Motor neuron (in vitro differentiated cells): Measurements from ENCODE around the gene SLC9A5. TPM values are rescaled to one million over a fixed set of nuclear protein-coding genes. Genes with fewer than 3 reads are reported as not detected.

ENCODE experiments used
- ATAC-seq, 8 experiments: fragments of 200-7000 bp; cut with Tn5 transposase; replicated peaks in 6 of 8; 2 replicates each; pipeline ENCODE4 v1.8.0; 2021; ENCODE audit warnings: mild to moderate bottlenecking in 8 of 8, moderate library complexity in 8 of 8
- H3K27ac ChIP-seq, 2 donors: fragments of 250-450 bp; sonication (Bioruptor Pico); 2 replicates each; pipeline ENCODE4 v1.9.0; 2021; ENCODE audit warnings: antibody characterized with exemption in 2 of 2, mild to moderate bottlenecking in 2 of 2, moderate library complexity in 1 of 2
- H3K4me1 ChIP-seq, 2 donors: fragments of 250-450 bp; sonication (Bioruptor Pico); replicated peaks in 1 of 2; 2 replicates each; pipeline ENCODE4 v1.6.1; 2021; ENCODE audit warnings: antibody characterized with exemption in 2 of 2, mild to moderate bottlenecking in 2 of 2, moderate library complexity in 1 of 2
- H3K4me3 ChIP-seq, 5 donors: fragments of 250-450 bp; sonication (Bioruptor Pico); 2 replicates each; pipeline ENCODE4 v1.9.0; 2021; ENCODE audit warnings: antibody characterized with exemption in 5 of 5, mild to moderate bottlenecking in 5 of 5, moderate library complexity in 4 of 5
- WGBS, 10 experiments: fragments of 450-650 bp; shearing (Covaris generic); methylation state at CpG; one replicate each; pipeline ENCODE4 v1.0.0; 2022; 5-methylcytosine and 5-hydroxymethylcytosine counted together
- in situ Hi-C, 9 experiments: fragments of 400-800 bp; cut with MboI; loops; one replicate each; pipeline ENCODE4 v1.15.0; 2021; ENCODE audit warnings: low sequenced_read_pairs in 9 of 9, low pct_unique_long_range_greater_than_20kb in 2 of 9; ENCODE audit not compliant: unreplicated experiment in 9 of 9
- total RNA-seq, 8 experiments: library from RNA; unstranded; fragments of 300-600 nt; gene quantifications; 2 replicates each; pipeline versions ENCODE4 v1.2.3 to v1.2.4, GENCODE V29; 2022

Gene SLC9A5
- 1 to 10 TPM in 7 of 8 experiments, under 1 TPM in 1; 0.92 to 2.4 (median 1.4) TPM for total RNA-seq

GRCh38 chr16:67248401-67249177, at the start of gene SLC9A5:
Gene SLC9A5 (plus strand): TSS chr16:67248979. CDS start chr16:67249015, 36 bp downstream.
- in situ Hi-C loops = loop anchor here in 1 of 9 experiments (25.0 kb wide), 1 partner anchor 164 kb away; the partner anchor contains the start of gene ZDHHC1
- Histone ChIP-seq H3K4me3 (peak within 1 kb of the TSS; percentile 38 to 49 (median 47)), H3K4me1 (peaks cover 9 to 10% of the 10 kb centered on the region in 2 donors), H3K27ac (no peak within 1 kb of the TSS)
- peak in 7 of 8 experiments; percentile 1 to 21 (median 7) for ATAC-seq
- WGBS, 10 experiments = no CpG with 5 or more reads among the region's 75 CpGs

DNA sequence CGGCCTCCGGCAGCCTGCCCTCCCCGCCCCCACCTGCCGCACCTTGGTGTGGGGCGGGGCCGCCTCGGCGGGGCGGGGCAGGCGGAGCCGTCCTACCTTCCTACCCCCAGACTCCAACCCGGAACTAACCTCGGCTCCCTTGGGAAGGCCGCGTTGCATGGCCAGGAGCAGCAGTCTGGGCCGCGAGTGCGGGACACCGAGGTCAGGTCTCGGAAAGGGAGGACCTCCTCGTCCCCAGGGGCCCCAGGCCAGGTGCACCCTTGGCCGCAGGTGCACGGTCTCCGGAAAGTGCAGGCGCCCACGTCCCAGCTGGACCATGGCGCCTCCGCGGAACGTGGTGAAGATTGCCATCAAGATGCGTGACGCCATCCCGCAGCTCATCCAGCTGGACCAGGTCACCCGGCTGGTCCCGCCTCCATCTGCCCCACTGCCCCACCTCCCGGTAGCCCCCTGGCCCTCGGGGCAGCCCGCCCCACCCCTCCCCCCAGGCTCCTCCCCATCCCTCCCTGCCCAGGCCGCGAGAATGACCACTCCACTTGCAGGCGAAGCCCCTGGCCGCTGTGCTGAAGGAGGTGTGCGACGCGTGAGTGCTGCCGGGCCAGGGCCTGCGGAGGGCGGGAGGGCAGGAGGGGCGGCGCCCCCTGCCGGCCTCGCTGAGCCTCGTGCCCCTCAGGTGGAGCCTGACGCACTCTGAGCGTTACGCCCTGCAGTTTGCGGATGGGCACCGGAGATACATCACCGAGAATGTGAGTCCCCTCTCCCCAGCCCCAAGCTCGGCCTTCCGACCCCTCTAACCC, 49.6 kb upstream of the SLC9A5 start, which contains the start of gene ELMO3:
ELMO3 (plus strand) TSS at position 121 of the 797 bp plus-strand sequence; CDS start at position 317, 196 bp downstream.
- no peak within 1 kb of the TSS for H3K4me3 ChIP-seq
- ATAC-seq = peak in 4 of 8 experiments; percentile 2 to 9 (median 6)
- H3K4me1 ChIP-seq = no peaks in the 10 kb centered on the region
- 40% methylated on average over 1 of the region's 61 CpGs; no CpG with 5 or more reads in 9 of the 10 experiments for WGBS, 10 experiments
- H3K27ac ChIP-seq = no peak within 1 kb of the TSS
- in situ Hi-C loops = no loop called here

DNA sequence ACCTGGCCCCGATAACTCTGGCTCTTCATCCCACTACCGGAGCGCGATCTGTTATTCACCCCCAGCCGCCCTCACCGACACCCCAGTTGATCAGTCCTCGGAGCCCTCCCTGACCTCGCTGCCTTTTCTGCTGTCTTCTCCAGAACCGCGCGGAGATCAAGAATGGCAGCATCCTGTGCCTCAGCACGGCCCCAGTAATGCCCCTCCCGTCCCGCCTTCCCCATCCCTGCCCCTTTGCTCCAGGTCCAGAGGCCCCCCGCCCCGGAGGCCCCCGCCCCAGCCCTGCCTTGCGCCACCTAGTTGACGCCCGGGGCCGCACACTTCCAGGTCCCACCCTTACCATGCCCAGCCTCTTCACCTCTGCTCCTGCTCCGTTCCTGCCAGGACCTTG, 49.0 kb upstream of the SLC9A5 start:
- H3K27ac ChIP-seq = no peak overlapping the region
- in situ Hi-C loops = no loop called here
- peak in 1 of 8 experiments; percentile 1 for ATAC-seq
- no peaks in the 10 kb centered on the region for H3K4me1 ChIP-seq
- WGBS, 10 experiments = no CpG with 5 or more reads among the region's 22 CpGs
- no peak overlapping the region for H3K4me3 ChIP-seq

DNA sequence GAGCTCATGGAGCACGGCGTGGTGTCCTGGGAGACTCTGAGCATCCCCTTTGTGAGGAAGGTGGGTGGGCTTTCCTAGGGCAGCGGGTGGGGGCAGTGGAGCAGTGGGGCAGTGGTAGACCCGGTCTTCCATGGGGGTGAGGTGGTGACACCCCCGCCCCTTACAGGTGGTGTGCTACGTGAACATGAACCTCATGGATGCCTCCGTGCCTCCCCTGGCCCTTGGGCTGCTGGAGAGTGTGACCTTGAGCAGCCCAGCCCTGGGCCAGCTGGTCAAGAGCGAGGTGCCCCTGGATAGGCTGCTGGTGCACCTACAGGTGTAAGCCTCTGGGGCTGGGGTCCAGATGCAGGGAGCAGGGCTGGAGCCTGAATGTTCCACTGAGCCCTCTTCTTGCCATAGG, 48.3 kb upstream of the SLC9A5 start:
- no peak overlapping the region for H3K4me3 ChIP-seq
- no peak overlapping the region for H3K27ac ChIP-seq
- in situ Hi-C loops = no loop called here
- 76% methylated on average over 3 of the region's 8 CpGs; no CpG with 5 or more reads in 9 of the 10 experiments for WGBS, 10 experiments
- ATAC-seq = no peak
- H3K4me1 ChIP-seq = no peaks in the 10 kb centered on the region

DNA sequence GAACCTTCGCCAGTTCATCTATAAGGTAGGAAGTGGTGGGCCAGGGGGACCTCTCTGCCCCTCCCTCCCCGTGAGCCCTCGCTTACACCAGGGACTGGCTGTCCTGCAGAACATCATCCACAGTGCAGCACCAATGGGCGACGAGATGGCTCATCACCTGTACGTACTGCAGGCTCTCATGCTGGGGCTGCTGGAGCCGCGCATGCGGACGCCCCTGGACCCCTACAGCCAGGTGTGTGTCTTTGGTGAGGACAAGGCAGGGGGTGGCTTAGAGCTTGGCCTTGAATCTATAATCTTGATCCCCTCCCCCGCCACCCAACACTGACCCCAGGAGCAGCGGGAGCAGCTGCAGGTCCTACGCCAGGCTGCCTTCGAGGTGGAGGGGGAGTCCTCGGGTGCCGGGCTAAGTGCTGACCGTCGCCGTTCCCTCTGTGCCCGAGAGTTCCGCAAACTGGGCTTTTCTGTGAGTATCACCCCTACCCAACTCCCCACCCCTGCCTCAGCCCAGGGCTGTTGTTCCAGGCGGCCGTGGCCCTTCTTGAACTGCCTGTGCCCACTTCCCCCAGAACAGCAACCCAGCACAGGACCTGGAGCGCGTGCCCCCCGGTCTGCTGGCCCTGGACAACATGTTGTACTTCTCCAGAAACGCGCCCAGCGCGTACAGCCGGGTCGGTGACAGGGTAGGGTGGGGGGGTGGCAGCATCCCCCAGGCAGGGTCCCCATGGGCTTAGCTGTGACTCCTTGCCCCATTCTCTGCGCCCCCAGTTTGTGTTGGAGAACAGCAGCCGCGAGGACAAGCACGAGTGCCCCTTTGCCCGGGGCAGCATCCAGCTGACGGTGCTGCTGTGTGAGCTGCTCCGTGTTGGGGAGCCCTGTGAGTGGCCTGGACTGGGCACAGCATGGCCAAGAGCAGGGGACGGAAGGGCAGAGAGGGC, 47.1 kb upstream of the SLC9A5 start:
- 60 to 100% (median 97%) methylated on average over 1 to 12 of the region's 40 CpGs; no CpG with 5 or more reads in 5 of the 10 experiments for WGBS, 10 experiments
- no peak for ATAC-seq
- Histone ChIP-seq H3K4me3 (no peak overlapping the region), H3K27ac (no peak overlapping the region), H3K4me1 (no peaks in the 10 kb centered on the region)
- in situ Hi-C loops = no loop called here

DNA sequence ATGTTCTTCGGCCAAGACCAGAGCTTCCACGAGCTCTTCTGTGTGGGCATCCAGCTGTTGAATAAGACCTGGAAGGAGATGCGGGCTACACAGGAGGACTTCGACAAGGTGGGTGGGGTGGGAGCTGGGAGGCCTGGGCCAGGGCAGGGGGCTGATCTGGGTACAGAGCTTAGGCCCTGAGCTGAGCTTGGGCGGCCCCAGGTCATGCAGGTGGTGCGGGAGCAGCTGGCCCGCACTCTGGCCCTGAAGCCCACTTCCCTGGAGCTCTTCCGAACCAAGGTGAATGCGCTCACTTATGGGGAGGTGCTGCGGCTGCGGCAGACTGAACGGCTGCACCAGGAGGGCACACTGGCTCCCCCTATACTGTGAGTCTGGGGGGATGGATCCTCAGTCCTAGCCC, 46.4 kb upstream of the SLC9A5 start:
- H3K4me1 ChIP-seq = no peaks in the 10 kb centered on the region
- 80 to 100% (median 90%) methylated on average over 1 to 2 of the region's 12 CpGs; no CpG with 5 or more reads in 6 of the 10 experiments for WGBS, 10 experiments
- no peak overlapping the region for H3K4me3 ChIP-seq
- in situ Hi-C loops = no loop called here
- H3K27ac ChIP-seq = no peak overlapping the region
- no peak for ATAC-seq

DNA sequence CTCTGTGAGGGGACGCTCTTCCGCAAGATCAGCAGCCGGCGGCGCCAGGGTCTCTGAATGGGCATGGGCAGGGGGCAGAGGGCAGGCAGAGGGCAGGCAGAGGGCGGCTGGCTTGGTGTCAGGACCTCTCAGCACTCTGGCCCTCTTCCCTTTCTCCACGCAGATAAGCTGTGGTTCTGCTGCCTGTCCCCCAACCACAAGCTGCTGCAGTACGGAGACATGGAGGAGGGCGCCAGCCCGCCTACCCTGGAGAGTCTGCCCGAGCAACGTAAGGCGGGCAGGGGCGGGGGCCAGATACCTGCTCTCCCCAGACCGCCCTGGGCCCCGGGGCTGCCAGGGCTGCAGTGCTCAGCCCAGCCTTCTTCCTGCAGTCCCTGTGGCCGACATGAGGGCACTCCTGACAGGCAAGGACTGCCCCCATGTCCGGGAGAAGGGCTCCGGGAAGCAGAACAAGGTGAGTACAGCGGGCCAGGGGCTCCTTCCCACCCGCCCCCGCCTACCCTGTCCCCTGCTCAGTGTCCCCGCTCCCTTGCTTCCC, 45.8 kb upstream of the SLC9A5 start:
- no peak overlapping the region for H3K4me3 ChIP-seq
- in situ Hi-C loops = no loop called here
- H3K4me1 ChIP-seq = no peaks in the 10 kb centered on the region
- 93 to 95% (median 93%) methylated on average over 3 to 6 of the region's 23 CpGs; no CpG with 5 or more reads in 7 of the 10 experiments for WGBS, 10 experiments
- no peak overlapping the region for H3K27ac ChIP-seq
- ATAC-seq = no peak

- Histone ChIP-seq H3K4me3 (no peak overlapping the region), H3K27ac (no peak overlapping the region), H3K4me1 (no peaks in the 10 kb centered on the region)
- ATAC-seq = peak in 1 of 8 experiments; percentile 3
- WGBS, 10 experiments = 83 to 100% (median 100%) methylated on average over 1 to 2 of the region's 4 CpGs; no CpG with 5 or more reads in 7 of the 10 experiments
- in situ Hi-C loops = no loop called here
Measured at GRCh38 chr16:67204076-67204475, 44.7 kb upstream of the SLC9A5 start.

DNA sequence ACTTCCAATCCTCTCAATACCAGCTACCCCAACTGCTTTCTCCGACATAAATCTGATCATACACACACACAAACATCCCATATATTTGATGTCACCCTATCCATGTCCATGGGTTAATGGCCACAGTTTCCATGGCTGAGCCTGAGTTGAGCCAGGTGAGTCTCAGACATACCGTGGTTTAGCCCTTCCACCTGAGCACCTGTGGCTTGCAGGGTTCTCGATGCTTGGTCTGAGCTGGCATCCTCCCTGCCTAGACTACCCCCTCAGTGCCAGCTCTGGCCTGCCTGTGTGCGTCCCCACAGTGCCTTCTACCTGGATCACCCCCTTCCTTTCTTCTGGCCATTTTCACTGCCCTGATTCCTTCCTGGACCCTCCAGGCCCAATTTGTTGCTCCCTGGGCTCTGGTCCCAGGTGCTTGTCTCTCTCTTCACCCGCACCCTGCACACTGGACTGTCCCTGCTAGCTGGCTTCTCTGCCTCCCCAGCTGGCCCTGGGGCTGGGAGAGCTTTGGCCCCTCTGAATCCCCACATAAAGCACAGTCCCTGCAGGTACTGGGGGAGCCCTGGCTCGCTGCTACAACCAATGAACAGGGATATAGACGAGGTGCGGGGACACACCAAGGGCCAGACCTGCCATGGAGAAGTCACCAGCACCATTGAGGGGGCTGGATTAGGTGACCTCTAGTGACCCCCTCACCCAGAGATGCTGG, 42.5 kb upstream of the SLC9A5 start:
- Histone ChIP-seq H3K4me1 (no peaks in the 10 kb centered on the region), H3K27ac (no peak overlapping the region), H3K4me3 (no peak overlapping the region)
- 67 to 100% (median 97%) methylated on average over 1 to 5 of the region's 8 CpGs; no CpG with 5 or more reads in 2 of the 10 experiments for WGBS, 10 experiments
- in situ Hi-C loops = no loop called here
- no peak for ATAC-seq

GRCh38 chr16:67206838-67207248, 41.9 kb upstream of the SLC9A5 start:
- ATAC-seq = peak in 4 of 8 experiments; percentile 1 to 34 (median 24)
- 100% methylated on average over 1 of the region's 3 CpGs; no CpG with 5 or more reads in 7 of the 10 experiments for WGBS, 10 experiments
- in situ Hi-C loops = no loop called here

DNA sequence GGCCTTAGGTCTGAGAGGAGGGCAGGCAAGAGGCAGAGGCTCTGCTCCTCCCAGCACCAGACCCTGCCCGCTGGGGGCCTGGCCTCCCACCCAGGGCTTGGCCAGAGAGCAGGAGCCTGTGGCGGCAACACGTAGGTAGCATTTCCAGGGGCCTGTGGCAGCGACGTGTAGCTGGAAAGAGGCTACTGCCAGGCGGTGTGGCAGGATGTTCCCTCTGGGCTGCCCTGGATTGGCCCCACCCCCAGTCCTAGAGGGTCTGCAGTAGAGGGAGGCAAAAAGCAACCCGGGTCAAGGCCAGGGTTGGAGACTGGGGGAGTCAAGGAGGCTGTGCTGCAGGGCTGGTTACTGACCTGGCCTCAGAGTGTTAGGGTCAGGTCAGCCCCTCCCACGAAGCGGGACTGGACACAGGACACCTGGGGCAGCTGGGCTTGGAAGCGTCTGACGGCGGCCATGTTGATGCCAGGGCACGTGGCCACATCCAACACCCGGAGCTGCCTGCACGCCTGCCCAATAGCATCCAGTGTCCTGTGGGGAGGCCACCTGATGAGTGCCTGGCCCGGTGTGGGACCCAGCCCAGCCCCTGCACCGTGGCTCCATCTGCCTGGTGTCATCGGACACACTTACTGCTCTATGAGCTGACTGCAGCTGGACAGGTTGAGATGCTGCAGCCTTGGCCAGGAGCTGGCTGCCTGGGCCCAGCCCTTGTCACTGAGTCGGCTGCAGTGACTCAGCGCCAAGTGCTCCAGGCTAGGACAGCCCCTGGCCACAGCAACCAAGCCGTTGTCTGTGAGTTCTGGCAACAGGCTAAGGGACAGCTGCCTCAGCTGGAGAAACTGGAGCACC, 41.3 kb upstream of the SLC9A5 start:
- 80 to 89% (median 80%) methylated on average over 1 to 10 of the region's 21 CpGs; no CpG with 5 or more reads in 7 of the 10 experiments for WGBS, 10 experiments
- Histone ChIP-seq H3K4me1 (no peaks in the 10 kb centered on the region), H3K4me3 (no peak overlapping the region), H3K27ac (no peak overlapping the region)
- in situ Hi-C loops = no loop called here
- ATAC-seq = peak in 7 of 8 experiments; percentile 2 to 81 (median 18)

More at GRCh38 chr16:67206838-67207248, 41.9 kb upstream of the SLC9A5 start:
- no peaks in the 10 kb centered on the region for H3K4me1 ChIP-seq
- no peak overlapping the region for H3K4me3 ChIP-seq
- no peak overlapping the region for H3K27ac ChIP-seq
